ENCODE data around the gene RNF135. TPM values are rescaled to one million over a fixed set of nuclear protein-coding genes. Genes with fewer than 3 reads are reported as not detected.

Gene RNF135
- total RNA-seq, 1 experiment from 2014 or later: 8.0 TPM

DNA sequence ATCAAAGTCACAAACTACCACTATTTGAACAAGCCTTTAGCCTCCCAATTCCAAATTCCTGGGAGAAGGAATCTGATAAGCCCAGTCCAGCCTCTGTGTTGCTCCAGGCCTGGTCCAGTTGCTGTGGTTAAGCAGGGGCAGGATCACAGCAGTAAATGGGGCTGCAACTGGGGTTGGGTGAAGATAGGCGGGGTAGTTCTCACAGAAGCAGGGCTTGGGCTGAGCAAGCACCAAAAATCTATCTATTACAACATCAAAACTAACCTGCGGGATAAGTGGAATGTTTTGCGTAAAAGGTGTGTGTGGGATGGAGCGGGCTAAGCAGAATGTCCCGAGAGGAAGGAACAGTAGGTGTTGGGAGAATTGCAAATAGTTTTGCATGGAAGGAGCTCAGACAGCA is 23.0 kb upstream of the RNF135 start:
- Histone ChIP-seq H3K79me1 (ENCODE audit: insufficient read depth, low read depth, low read length, poor library complexity, severe bottlenecking) (no peaks in the 10 kb centered on the region), H2BK120ac (ENCODE audit: low read depth, low read length, poor library complexity, severe bottlenecking) (no peak overlapping the region), H3K18ac (ENCODE audit: insufficient read length, low read depth, low read length) (no peak overlapping the region), H2BK12ac (ENCODE audit: insufficient read length, low read depth, low read length) (no peak overlapping the region), H3K27me3 (ENCODE audit: insufficient read depth, low read length) (no peaks in the 10 kb centered on the region), H4K20me1 (ENCODE audit: control insufficient read depth, insufficient read depth, insufficient read length) (no peaks in the 10 kb centered on the region), H3K56ac (ENCODE audit: insufficient read length, low read depth, low read length) (no peak overlapping the region), H3K79me2 (ENCODE audit: insufficient read depth, low read length) (no peaks in the 10 kb centered on the region), H2AFZ (ENCODE audit: low read length) (no peak overlapping the region), H3K4ac (ENCODE audit: low read depth, low read length) (no peak overlapping the region), H4K8ac (replicated peaks; ENCODE audit: insufficient read length, low read depth, low read length) (no peak overlapping the region), H3T11ph (ENCODE audit: low read length) (no peak overlapping the region), H3K4me2 (ENCODE audit: insufficient read depth, insufficient read length, low read length) (no peak overlapping the region), H2BK15ac (ENCODE audit: low read depth, low read length) (no peak overlapping the region), H3K4me1 (ENCODE audit: insufficient read depth, low read length) (no peaks in the 10 kb centered on the region), H4K5ac (ENCODE audit: insufficient read length, low read depth, low read length) (no peak overlapping the region), H4K91ac (ENCODE audit: insufficient read length, low read depth, low read length) (no peak overlapping the region), H3K23ac (ENCODE audit: insufficient read length, low read depth, low read length) (no peak overlapping the region), H3K14ac (ENCODE audit: insufficient read depth, low read length) (no peak overlapping the region), H3K23me2 (ENCODE audit: insufficient read length, low read depth, low read length, poor library complexity, severe bottlenecking) (no peaks in the 10 kb centered on the region), H3K9me3 (ENCODE audit: control insufficient read depth, low read depth, low read length) (no peaks in the 10 kb centered on the region), H2BK5ac (ENCODE audit: insufficient read length, low read length) (no peak overlapping the region), H3K27ac (ENCODE audit: insufficient read length, low read depth, low read length) (no peak overlapping the region), H2AK5ac (ENCODE audit: insufficient read length, low read length) (no peak overlapping the region), H3K9ac (ENCODE audit: extremely low read depth, insufficient read length, low read length) (no peak overlapping the region), H2BK20ac (ENCODE audit: low read depth, low read length, poor library complexity, severe bottlenecking) (no peak overlapping the region)
- Mint-ChIP-seq H3K27ac (no peak overlapping the region; a peak in 1 of 7 replicates), H3K27me3 (ENCODE audit: low read depth) (no peaks in the 10 kb centered on the region), H3K36me3 (ENCODE audit: insufficient read depth in 1 of 3, low read depth in 3 of 3) (no peaks in the 10 kb centered on the region), H3K4me1 (no peaks in the 10 kb centered on the region), H3K4me3 (no peak overlapping the region), H3K9me3 (no peaks in the 10 kb centered on the region)
- DNase-seq: no peak
- WGBS (ENCODE audit: extremely low coverage, insufficient read length, low lambda C conversion rate): 100% methylated on average over 3 of the region's 5 CpGs
- no peak for TF ChIP-seq CTCF (conservative IDR thresholded peaks at IDR 0.05)
